ENCODE measurements around the gene C6orf118. TPM values are rescaled to one million over a fixed set of nuclear protein-coding genes. Genes with fewer than 3 reads are reported as not detected.

Gene C6orf118
- total and polyA plus RNA-seq, 12 donors: 0.03 TPM; not detected in 11

- Histone ChIP-seq H3K9me3 (peaks cover 0 to 22% (median 0%) of the 10 kb centered on the region in 11 donors), H3K4me1 (peaks cover 0 to 4% (median 0%) of the 10 kb centered on the region in 9 donors), H3K4me3 (no peak overlapping the region), H3K27ac (no peak overlapping the region), H3K36me3 (no peaks in the 10 kb centered on the region), H3K27me3 (no peaks in the 10 kb centered on the region)
- no peak for TF ChIP-seq CTCF (IDR thresholded peaks at IDR 0.05)
- WGBS, 2 donors: 89% methylated on average over 1 of the region's 1 CpG
- intact Hi-C loops (cut with DNase I): loop anchor here in 1 of 10 donors (10.0 kb wide), 1 partner anchor 312 kb away; no protein-coding TSS in a partner anchor
- ATAC-seq: no peak
- no peak for DNase-seq
These were observed 73.1 kb downstream of the C6orf118 start for GRCh38 chr6:165236326-165236725.

- DNase-seq: no peak
- Histone ChIP-seq H3K9me3 (peaks cover 0 to 22% (median 0%) of the 10 kb centered on the region in 11 donors), H3K27me3 (no peaks in the 10 kb centered on the region), H3K36me3 (no peaks in the 10 kb centered on the region), H3K27ac (no peak overlapping the region), H3K4me3 (no peak overlapping the region), H3K4me1 (peaks cover 0 to 10% (median 0%) of the 10 kb centered on the region in 9 donors)
- ATAC-seq: no peak
- TF ChIP-seq CTCF (IDR thresholded peaks at IDR 0.05): no peak
- intact Hi-C loops (cut with DNase I): loop anchor here in 2 of 10 donors (5.0 to 10.0 kb wide), 2 partner anchors 306 to 308 kb away; no protein-coding TSS in a partner anchor
- 75 to 77% methylated on average over 8 of the region's 8 CpGs for WGBS, 2 donors
These were observed 76.5 kb downstream of the C6orf118 start for GRCh38 chr6:165232731-165233488.

GRCh38 chr6:165231581-165232561, 77.5 kb downstream of the C6orf118 start:
- WGBS, 2 donors: 55 to 60% methylated on average over 17 of the region's 17 CpGs
- H3K27ac ChIP-seq: peak overlapping the region in 4 of 10 donors; percentile 16 to 55 (median 41)
- TF ChIP-seq CTCF (IDR thresholded peaks at IDR 0.05): peak; percentile 20 to 72 (median 55)
- ATAC-seq: peak; percentile 52 to 93 (median 85)
- peaks cover 0 to 10% (median 0%) of the 10 kb centered on the region in 9 donors for H3K4me1 ChIP-seq
- H3K9me3 ChIP-seq: peaks cover 0 to 18% (median 0%) of the 10 kb centered on the region in 11 donors
- intact Hi-C loops (cut with DNase I): loop anchor here in 2 of 10 donors (5.0 to 10.0 kb wide), 2 partner anchors 305 to 307 kb away; no protein-coding TSS in a partner anchor
- no peaks in the 10 kb centered on the region for H3K27me3 ChIP-seq
- no peaks in the 10 kb centered on the region for H3K36me3 ChIP-seq
- DNase-seq: peak in 1 of 2 donors; percentile 22
- peak overlapping the region in 1 of 10 donors; percentile 35 for H3K4me3 ChIP-seq

GRCh38 chr6:165231177-165231576, 78.2 kb downstream of the C6orf118 start:
- H3K9me3 ChIP-seq: peaks cover 0 to 11% (median 0%) of the 10 kb centered on the region in 11 donors
- peak overlapping the region in 4 of 10 donors; percentile 16 to 55 (median 38) for H3K27ac ChIP-seq
- TF ChIP-seq CTCF (IDR thresholded peaks at IDR 0.05): no peak
- peak in 4 of 8 donors; percentile 53 to 64 (median 60) for ATAC-seq
- H3K4me1 ChIP-seq: peaks cover 0 to 10% (median 0%) of the 10 kb centered on the region in 9 donors
- H3K4me3 ChIP-seq: no peak overlapping the region
- WGBS, 2 donors: 67 to 76% methylated on average over 3 of the region's 3 CpGs
- no peaks in the 10 kb centered on the region for H3K27me3 ChIP-seq
- intact Hi-C loops (cut with DNase I): loop anchor here in 2 of 10 donors (5.0 to 10.0 kb wide), 2 partner anchors 304 to 306 kb away; no protein-coding TSS in a partner anchor
- H3K36me3 ChIP-seq: no peaks in the 10 kb centered on the region
- no peak for DNase-seq

Data from heart right ventricle (tissue), 16 donors.